GM18951 (cell line): Measurements from ENCODE around the gene EBP.
A peak's percentile ranks its signal among the peaks of the same experiment; 100 is the strongest.

ENCODE experiments used
- POLR2A ChIP-seq: IDR thresholded peaks from 4 replicates; pipeline ENCODE4 v1.6.1; 2011; ENCODE audit warnings: mild to moderate bottlenecking; ENCODE audit not compliant: insufficient read length, insufficient read depth; ENCODE audit errors: extremely low read depth
- in situ Hi-C: fragments of 300-500 bp; cut with MboI; formaldehyde crosslinking; loops from one replicate; pipeline ENCODE4 v1.12.0; 2022; ENCODE audit warnings: low sequenced_read_pairs, mixed read lengths, inconsistent platforms; ENCODE audit not compliant: unreplicated experiment

EBP gene

DNA sequence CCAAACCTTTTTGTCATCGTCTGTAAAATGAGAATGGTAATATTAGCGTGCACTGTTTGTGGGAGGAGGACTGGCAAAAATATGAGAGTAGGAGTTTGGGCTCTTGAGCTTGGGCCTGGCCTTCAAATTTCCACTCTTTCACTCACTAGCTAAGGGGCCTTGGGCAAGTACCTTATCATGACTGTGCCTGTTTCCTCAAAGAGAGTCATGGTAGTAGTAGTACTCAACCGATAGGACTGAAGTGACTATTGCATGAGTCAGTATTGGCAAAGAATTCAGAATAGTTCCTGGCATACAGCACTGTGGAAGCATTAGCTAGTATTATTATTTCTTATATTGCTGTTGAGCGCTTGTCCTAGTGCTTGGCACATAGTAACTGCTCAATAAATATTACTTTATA is 36.7 kb downstream of the EBP start:
- TF ChIP-seq POLR2A: no peak
- in situ Hi-C loops: no loop called here

DNA sequence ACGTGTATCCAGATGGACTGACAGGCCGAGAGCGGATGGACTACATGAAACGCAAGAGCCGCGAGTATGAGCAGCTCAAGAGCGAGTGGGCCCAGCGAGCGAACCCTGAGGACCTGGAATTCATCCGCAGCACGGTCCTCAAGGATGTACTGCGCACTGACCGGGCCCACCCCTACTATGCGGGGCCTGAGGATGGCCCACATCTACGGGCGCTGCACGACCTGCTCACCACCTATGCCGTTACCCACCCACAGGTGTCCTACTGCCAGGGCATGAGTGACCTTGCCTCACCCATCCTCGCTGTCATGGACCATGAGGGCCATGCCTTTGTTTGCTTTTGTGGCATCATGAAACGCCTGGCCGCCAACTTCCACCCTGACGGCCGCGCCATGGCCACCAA is 38.0 kb downstream of the EBP start:
- no peak for TF ChIP-seq POLR2A
- in situ Hi-C loops: no loop called here

DNA sequence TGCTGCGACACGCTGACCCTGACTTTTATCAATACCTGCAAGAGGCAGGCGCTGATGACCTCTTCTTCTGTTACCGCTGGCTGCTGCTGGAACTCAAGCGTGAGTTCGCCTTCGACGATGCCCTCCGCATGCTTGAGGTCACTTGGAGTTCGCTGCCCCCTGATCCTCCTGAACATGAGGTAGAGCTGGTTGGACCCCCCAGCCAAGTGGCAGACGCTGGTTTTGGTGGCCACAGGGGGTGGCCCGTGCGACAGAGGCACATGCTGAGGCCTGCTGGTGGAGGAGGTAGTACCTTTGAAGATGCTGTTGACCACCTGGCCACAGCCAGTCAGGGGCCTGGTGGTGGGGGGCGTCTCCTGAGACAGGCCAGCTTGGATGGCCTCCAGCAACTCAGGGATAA is 38.4 kb downstream of the EBP start:
- in situ Hi-C loops: no loop called here
- no peak for TF ChIP-seq POLR2A

DNA sequence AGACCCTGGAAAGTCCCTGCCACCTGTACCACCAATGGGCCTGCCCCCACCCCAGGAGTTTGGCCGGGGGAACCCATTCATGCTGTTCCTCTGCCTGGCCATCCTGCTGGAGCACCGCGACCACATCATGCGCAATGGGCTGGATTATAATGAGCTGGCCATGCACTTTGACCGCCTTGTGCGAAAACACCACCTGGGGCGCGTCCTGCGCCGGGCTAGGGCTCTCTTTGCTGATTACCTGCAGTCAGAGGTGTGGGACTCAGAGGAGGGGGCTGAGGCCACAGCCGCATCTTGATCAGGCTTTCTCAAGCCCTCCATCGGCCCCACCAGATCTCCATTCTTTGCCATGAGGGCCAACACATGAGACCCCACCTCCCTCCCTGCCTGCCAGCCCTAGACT is 39.1 kb downstream of the EBP start:
- no peak for TF ChIP-seq POLR2A
- in situ Hi-C loops: no loop called here

DNA sequence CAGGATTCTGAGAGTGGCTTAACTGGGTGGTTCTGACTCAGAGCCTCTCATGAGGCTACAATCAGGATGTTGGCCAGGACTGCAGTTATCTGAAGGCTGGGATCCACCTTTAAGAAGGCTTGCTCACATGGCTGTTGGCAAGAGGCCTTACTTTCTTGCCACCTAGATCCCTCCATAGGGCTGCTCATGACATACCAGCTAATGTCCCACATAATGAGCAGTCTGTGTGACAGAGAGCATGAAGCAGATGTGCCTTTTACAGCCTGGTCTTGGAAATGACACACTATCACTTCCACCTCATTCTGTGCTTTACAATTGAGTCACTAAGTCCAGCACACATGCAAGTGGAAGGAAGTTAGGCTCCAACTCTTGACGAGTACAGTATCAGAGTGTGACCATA is 48.4 kb downstream of the EBP start:
- TF ChIP-seq POLR2A: no peak
- in situ Hi-C loops: no loop called here

DNA sequence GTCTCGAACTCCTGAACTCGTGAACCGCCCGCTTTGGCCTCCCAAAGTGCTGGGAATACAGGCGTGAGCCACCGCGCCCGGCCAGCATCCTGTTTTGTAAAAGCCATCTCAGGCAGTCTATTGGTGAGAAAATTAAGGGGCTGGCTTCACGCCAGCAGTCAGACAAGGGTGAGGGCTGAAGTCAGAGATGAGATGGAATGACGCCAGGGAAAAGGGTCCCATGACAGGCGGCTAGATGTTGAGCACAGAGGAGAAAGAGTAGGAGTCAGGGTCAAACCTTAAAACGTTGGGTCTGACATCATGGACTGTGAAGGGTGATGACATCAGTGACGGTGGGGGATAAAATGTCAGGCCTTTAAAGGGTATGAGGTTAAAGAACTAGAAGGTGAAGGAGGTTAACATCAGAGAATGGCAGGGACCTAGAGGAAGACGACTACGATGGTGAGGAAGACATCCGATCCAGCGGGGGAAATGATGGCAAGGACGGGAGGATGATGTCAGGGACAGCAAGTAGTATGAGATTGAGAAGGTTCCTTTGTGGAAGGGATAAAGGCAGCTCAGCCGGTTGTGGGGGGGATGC is 52.2 kb downstream of the EBP start:
- in situ Hi-C loops: no loop called here
- TF ChIP-seq POLR2A: no peak

DNA sequence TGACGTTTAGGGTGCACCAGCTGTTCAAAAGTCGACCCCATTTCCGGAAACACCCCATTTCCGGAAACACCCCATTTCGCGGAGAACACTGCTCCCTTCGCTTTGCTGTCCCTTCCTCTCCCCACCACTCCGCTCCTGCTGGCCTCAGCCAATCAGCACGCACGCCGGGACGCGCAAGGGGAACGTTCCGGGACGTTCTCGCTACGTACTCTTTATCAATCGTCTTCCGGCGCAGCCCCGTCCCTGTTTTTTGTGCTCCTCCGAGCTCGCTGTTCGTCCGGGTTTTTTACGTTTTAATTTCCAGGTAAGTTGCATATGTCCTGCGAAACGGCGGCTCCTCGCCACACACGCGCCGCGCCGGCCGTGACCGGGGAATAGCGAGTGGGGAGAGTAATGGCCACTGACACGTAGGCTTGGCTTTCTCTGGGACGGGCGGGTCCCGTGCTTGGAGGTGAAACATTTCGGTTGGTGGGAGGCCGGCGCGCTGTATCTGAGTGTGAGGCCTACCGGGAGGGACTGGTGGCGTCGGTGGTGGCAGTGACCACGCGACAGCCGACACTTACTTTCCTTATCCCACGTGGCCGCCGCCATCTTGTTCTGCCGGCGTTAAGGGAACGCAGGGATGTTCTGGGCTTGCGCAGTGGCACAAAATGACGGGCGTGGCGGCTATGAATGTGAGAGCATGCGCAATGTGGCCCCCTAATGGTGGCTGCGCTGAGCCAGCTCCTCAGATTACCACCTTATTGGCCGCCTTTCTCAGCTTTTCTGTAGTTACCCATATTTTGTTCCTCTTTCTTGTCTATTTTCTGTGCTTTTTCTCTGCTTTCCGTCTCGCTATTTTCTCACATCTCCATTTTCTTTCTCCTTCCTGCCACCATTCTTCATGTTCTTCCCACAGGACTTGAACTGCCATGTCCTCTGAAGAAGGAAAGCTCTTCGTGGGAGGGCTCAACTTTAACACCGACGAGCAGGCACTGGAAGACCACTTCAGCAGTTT is 53.0 kb downstream of the EBP start, which contains the start of gene RBM3:
RBM3 (plus strand) TSS at position 215 of the 997 bp plus-strand sequence; CDS start at position 912, 697 bp downstream.
- in situ Hi-C loops: no loop called here
- peak; percentile 78 for TF ChIP-seq POLR2A

DNA sequence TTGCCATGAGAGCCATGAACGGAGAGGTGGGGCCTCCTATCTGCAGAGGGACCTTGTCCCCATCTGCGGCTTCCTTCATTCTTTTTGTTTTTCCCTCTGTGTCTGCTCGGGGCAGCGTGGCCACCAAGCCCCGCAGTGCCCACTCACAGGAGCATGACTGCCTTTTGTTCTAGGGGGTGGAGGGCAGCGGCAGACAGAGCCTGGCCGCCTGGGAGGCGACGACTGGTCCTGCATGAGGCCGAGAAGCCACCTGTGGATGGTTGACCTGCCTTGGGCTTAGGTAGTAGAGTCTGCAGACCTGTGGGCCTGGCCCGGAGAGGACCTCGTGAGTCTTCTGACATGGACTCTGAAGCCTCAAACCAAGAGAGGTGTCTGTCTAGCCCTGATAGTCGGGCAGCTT is 54.0 kb downstream of the EBP start:
- peak; percentile 7 for TF ChIP-seq POLR2A
- in situ Hi-C loops: no loop called here

DNA sequence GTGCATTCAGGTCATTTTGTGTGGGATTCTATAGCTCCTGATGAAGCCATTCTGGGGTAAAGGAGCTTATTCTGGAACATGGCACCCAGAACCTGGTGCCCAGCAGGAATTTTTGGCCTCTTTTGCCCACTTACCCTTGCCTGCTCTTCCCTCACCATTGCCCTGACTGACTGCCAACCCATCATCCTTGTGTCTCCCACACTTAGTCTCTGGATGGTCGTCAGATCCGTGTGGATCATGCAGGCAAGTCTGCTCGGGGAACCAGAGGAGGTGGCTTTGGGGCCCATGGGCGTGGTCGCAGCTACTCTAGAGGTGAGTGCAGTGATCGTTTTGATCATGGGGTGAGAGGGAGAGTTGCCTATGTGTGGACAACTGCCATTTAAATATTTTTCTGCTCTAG is 54.5 kb downstream of the EBP start:
- TF ChIP-seq POLR2A: no peak
- in situ Hi-C loops: no loop called here
